HepG2 (cell line): Measurements from ENCODE around the gene ANKIB1. TPM values are rescaled to one million over a fixed set of nuclear protein-coding genes. Genes with fewer than 3 reads are reported as not detected.

Experiments used
- AGO2 ChIP-seq: fragments of 200-400 bp; formaldehyde crosslinking; optimal IDR thresholded peaks from 2 replicates; pipeline ENCODE3; 2017; ENCODE audit warnings: mild to moderate bottlenecking, low read depth, low read length, moderate library complexity
- CBFB ChIP-seq: sonication (generic); formaldehyde crosslinking; IDR thresholded peaks from 2 replicates; pipeline ENCODE4 v1.4.0; 2020; ENCODE audit warnings: missing genetic modification reagents
- HIVEP1 ChIP-seq: sonication (generic); formaldehyde crosslinking; IDR thresholded peaks from 2 replicates; pipeline ENCODE4 v1.4.0; 2020; ENCODE audit warnings: mild to moderate bottlenecking, missing genetic modification reagents
- HMG20B ChIP-seq: conservative IDR thresholded peaks from 2 replicates; pipeline ENCODE4 v1.6.1; 2016; ENCODE audit warnings: missing genetic modification reagents, missing compliant biosample characterization
- IRX3 ChIP-seq: sonication (generic); formaldehyde crosslinking; IDR thresholded peaks from 2 replicates; pipeline ENCODE4 v1.8.1; 2023; ENCODE audit warnings: mild to moderate bottlenecking, low read depth, missing genetic modification reagents, borderline replicate concordance
- KAT8 ChIP-seq: IDR thresholded peaks from 2 replicates; pipeline ENCODE4 v1.6.1; 2016; ENCODE audit warnings: missing genetic modification reagents, missing compliant biosample characterization
- NR1H2 ChIP-seq: sonication (generic); formaldehyde crosslinking; IDR thresholded peaks from 2 replicates; pipeline ENCODE4 v1.8.1; 2022; ENCODE audit warnings: low read depth, missing genetic modification reagents, borderline replicate concordance
- PAXIP1 ChIP-seq: sonication (generic); formaldehyde crosslinking; conservative IDR thresholded peaks from 2 replicates; pipeline ENCODE4 v1.4.0; 2020; ENCODE audit warnings: mild to moderate bottlenecking, missing genetic modification reagents, moderate library complexity
- PRDM10 ChIP-seq: sonication (generic); formaldehyde crosslinking; IDR thresholded peaks from 2 replicates; pipeline ENCODE4 v1.4.0; 2020; ENCODE audit warnings: low read depth, missing genetic modification reagents
- RFX1 ChIP-seq: fragments of 450-650 bp; IDR thresholded peaks from 2 replicates; pipeline ENCODE4 v1.6.1; 2017
- STAG1 ChIP-seq: sonication (generic); formaldehyde crosslinking; IDR thresholded peaks from 2 replicates; pipeline ENCODE4 v1.4.0; 2020; ENCODE audit warnings: missing genetic modification reagents
- USF2 ChIP-seq, 2 experiments: sonication (generic) in 1 of 2; formaldehyde crosslinking in 1 of 2; IDR thresholded peaks; 2 replicates each; pipeline versions ENCODE4 v1.5.1 to v1.6.1; 2011 to 2020; ENCODE audit warnings: borderline replicate concordance in 1 of 2, low read depth in 1 of 2, low read length in 1 of 2, mild to moderate bottlenecking in 1 of 2, missing genetic modification reagents in 1 of 2, moderate library complexity in 1 of 2
- ZFP1 ChIP-seq: IDR thresholded peaks from 2 replicates; pipeline ENCODE4 v1.6.1; 2016
- ZNF235 ChIP-seq: sonication (generic); formaldehyde crosslinking; IDR thresholded peaks from 2 replicates; pipeline ENCODE4 v1.8.1; 2023; ENCODE audit warnings: mild to moderate bottlenecking, missing genetic modification reagents, borderline replicate concordance
- ZNF558 ChIP-seq: sonication (generic); formaldehyde crosslinking; IDR thresholded peaks from 2 replicates; pipeline ENCODE4 v1.9.0; 2022; ENCODE audit warnings: mild to moderate bottlenecking, missing genetic modification reagents, borderline replicate concordance
- ZNF570 ChIP-seq: sonication (generic); formaldehyde crosslinking; IDR thresholded peaks from 2 replicates; pipeline ENCODE4 v1.4.0; 2020; ENCODE audit warnings: mild to moderate bottlenecking, missing genetic modification reagents, borderline replicate concordance
- ZNF768 ChIP-seq: sonication (generic); formaldehyde crosslinking; IDR thresholded peaks from 2 replicates; pipeline ENCODE4 v1.4.0; 2020; ENCODE audit warnings: missing genetic modification reagents
- ZNF891 ChIP-seq: sonication (generic); formaldehyde crosslinking; IDR thresholded peaks from 2 replicates; pipeline ENCODE4 v1.5.0; 2020; ENCODE audit warnings: mild to moderate bottlenecking, missing genetic modification reagents
- polyA plus RNA-seq, 8 experiments: library from polyadenylated mRNA; depleted of rRNA in 3 of 8; stranded (reverse) in 7 of 8; unstranded in 1 of 8; fragments of >200 nt; fragmentation: Illumina TruSeq in 4 of 8; extraction: Trizol in 4 of 8; gene quantifications; 2 replicates each; pipeline versions ENCODE4 v1.2.1 to v1.2.3, GENCODE V29; 2011 to 2016; ENCODE audit warnings: low read depth in 4 of 8, missing spikeins in 1 of 8, mixed read lengths in 1 of 8; ENCODE audit not compliant: insufficient read depth in 1 of 8
- total RNA-seq, 5 experiments: library from RNA; depleted of rRNA; stranded (reverse); fragments of >200 nt; fragmentation: Illumina TruSeq; extraction: Trizol; gene quantifications; 2 replicates each; pipeline ENCODE4 v1.2.3, GENCODE V29; 2016; ENCODE audit warnings: low read depth in 1 of 5

Gene ANKIB1
- total and polyA plus RNA-seq, 2 of the 13 experiments (the other 11 are each of a cell fraction or from before 2014, with no cell fraction given), result 28.7 to 29.6 TPM

GRCh38 chr7:92447345-92448204 is 201.8 kb downstream of the ANKIB1 start, which contains the start of gene GATAD1 (continued):
- TF ChIP-seq ZNF768 (peak; percentile 71), PAXIP1 (CRISPR knock-in tag) (0 out of 2 replicates have a peak, but pooled peaks have one; percentile 32), ZNF235 (CRISPR knock-in tag) (peak; percentile 33; the same call in 1 of the 2 replicates), ZNF570 (no peak), CBFB (CRISPR knock-in tag) (peak; percentile 69; the same call in 1 of the 2 replicates), HIVEP1 (0 out of 2 replicates have a peak, but pooled peaks have one; percentile 39), ZFP1 (CRISPR knock-in tag) (peak; percentile 54; the same call in 1 of the 2 replicates), ZNF558 (peak; percentile 83; the same call in 1 of the 2 replicates), PRDM10 (CRISPR knock-in tag) (peak; percentile 63; the same call in 1 of the 2 replicates), USF2 (IDR thresholded peaks at IDR 0.05; ENCODE audit: low read depth, low read length) (no peak), USF2 (CRISPR knock-in tag; IDR thresholded peaks at IDR 0.05; ENCODE audit: borderline replicate concordance) (peak; percentile 49; the same call in 1 of the 2 replicates), NR1H2 (CRISPR knock-in tag) (peak; percentile 6; the same call in 1 of the 2 replicates), ZNF891 (peak; percentile 85), STAG1 (CRISPR knock-in tag) (peak; percentile 86; the same call in 1 of the 2 replicates), KAT8 (CRISPR knock-in tag) (peak; percentile 93), IRX3 (0 out of 2 replicates have a peak, but pooled peaks have one; percentile 55), RFX1 (no peak), AGO2 (peak; percentile 90), HMG20B (CRISPR knock-in tag) (no peak)
